ENCODE measurements around the gene PRSS57.

DNA sequence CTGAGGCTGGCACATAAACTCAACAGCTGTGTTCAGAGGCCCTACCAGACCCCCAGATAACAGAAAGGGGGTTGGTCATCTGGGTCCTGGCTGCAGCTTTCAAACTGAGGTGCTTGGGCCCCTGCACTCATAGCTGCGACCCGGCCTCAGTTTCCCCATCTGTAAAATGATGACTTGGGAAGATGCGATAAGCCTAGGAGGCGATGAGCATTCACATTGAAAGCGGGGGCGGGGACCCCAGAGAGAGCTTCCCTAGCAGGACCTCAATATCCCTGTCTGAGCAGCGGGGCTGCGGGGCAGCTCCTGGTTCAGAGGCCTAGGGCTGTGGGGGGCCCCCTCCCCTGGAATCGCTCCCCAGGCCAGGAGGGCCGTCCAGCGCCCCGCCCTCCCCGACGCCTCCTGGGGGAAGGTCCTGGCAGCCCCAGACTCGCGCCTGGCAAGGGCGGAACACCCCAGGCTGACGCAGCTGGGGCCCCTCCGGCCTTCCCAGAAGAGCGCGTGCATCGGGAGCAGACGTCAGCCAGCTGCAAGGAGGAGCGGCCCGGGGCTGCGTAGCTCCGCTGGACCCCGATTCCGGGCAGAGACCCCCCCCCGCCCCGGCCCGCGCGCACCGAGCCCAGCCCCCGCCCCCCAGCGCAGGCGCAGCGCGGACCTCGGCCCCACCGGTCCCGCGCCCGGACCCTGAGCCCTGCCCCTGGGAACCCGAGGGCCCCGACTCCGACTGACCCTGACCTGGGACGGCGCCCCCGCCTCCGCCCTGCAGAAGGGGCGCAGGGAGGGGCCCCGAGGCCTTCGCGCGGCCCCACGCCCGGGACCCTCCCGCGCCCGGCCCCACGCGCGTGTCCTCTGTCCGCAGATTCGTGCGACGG lies 15.6 kb downstream of the PRSS57 start:
- TF ChIP-seq ZFP30 (CRISPR knock-in tag; IDR thresholded peaks at IDR 0.05) (no peak), CREB5 (CRISPR knock-in tag; IDR thresholded peaks at IDR 0.05; ENCODE audit: low read depth) (no peak), ISL1 (CRISPR knock-in tag; IDR thresholded peaks at IDR 0.05) (no peak), CSRNP3 (CRISPR knock-in tag; IDR thresholded peaks at IDR 0.05) (no peak), BACH2 (CRISPR knock-in tag; IDR thresholded peaks at IDR 0.05; ENCODE audit: borderline replicate concordance) (no peak), POU6F1 (CRISPR knock-in tag; IDR thresholded peaks at IDR 0.05; ENCODE audit: borderline replicate concordance, low read depth) (no peak), PPARA (CRISPR knock-in tag; IDR thresholded peaks at IDR 0.05; ENCODE audit: borderline replicate concordance) (no peak), ZNF70 (CRISPR knock-in tag; IDR thresholded peaks at IDR 0.05) (no peak), TOX (CRISPR knock-in tag; IDR thresholded peaks at IDR 0.05; ENCODE audit: borderline replicate concordance) (no peak), ESRRG (CRISPR knock-in tag; IDR thresholded peaks at IDR 0.05) (no peak), RARB (CRISPR knock-in tag; IDR thresholded peaks at IDR 0.05) (no peak), ZNF565 (CRISPR knock-in tag; conservative IDR thresholded peaks at IDR 0.05; ENCODE audit: low read depth) (no peak)
- TF ChIP-seq, protein P1, sequence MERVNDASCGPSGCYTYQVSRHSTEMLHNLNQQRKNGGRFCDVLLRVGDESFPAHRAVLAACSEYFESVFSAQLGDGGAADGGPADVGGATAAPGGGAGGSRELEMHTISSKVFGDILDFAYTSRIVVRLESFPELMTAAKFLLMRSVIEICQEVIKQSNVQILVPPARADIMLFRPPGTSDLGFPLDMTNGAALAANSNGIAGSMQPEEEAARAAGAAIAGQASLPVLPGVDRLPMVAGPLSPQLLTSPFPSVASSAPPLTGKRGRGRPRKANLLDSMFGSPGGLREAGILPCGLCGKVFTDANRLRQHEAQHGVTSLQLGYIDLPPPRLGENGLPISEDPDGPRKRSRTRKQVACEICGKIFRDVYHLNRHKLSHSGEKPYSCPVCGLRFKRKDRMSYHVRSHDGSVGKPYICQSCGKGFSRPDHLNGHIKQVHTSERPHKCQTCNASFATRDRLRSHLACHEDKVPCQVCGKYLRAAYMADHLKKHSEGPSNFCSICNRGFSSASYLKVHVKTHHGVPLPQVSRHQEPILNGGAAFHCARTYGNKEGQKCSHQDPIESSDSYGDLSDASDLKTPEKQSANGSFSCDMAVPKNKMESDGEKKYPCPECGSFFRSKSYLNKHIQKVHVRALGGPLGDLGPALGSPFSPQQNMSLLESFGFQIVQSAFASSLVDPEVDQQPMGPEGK (CRISPR knock-in tag; IDR thresholded peaks at IDR 0.05; ENCODE audit: borderline replicate concordance) = peak; percentile 84; the same call in 1 of the 2 replicates
